IPS DF 19.7 (cell line): ENCODE data around the gene CYB5R3.
"Not testable (repeated sequence)": the region's sequence is repeated elsewhere in the genome, so short reads cannot be mapped to it uniquely, and the experiment has no call there.

ENCODE experiments used
- DNase-seq: peaks from one replicate; pipeline ENCODE4 v3.0.0-alpha.2; 2013; ENCODE audit warnings: low read depth, low spot score

CYB5R3 gene

GRCh38 chr22:42624551-42625106 is 24.6 kb downstream of the CYB5R3 start:
- DNase-seq: no peak

GRCh38 chr22:42623756-42624441 is 25.3 kb downstream of the CYB5R3 start:
- DNase-seq: no peak

- no peak for DNase-seq
Observed at GRCh38 chr22:42623301-42623751, 25.9 kb downstream of the CYB5R3 start.

GRCh38 chr22:42622061-42622710 is 27.0 kb downstream of the CYB5R3 start:
- DNase-seq: no peak

DNA sequence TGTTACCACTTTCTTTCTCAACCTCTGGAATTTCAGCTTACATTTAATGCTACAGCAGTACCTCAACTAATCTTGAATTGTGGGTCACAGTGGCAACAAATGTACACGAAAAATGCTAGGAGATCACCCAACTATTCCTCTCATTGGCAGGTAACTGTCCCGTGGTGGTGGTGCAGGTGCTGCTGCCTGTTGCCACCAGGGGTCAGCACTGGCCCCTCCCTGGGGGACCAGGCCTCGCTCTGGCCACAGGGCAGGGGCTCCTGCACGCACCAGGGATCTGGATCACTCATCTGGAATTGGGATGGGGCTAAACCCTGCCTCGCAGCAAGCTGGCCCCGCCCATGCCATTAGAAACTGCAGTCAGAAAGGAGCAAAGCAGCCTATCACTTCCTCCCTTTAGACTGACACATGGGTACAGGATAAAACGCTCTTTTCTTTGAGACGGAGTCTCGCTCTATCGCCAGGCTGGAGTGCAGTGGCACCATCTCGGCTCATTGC is 27.6 kb downstream of the CYB5R3 start:
- DNase-seq: peak; percentile 72

DNA sequence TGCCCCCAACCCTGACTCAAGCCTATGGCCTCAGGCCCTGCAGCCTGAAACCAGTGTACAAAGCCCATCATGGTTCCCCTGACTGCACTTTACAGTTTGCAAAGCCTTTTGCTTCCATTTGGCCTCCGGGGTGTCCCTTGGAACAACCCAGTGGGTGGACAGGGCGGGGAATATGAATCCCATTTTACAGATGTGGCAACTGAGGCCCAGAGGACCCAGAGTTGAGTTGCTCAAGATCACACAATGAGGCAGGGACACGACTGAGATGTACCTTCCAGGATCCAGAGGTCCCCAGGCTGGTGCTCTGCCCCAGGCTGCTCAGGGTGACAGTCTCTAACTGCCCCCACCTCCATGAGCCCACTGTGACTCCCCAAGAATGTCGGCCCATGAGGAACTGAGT is 29.1 kb downstream of the CYB5R3 start:
- DNase-seq: no peak

DNA sequence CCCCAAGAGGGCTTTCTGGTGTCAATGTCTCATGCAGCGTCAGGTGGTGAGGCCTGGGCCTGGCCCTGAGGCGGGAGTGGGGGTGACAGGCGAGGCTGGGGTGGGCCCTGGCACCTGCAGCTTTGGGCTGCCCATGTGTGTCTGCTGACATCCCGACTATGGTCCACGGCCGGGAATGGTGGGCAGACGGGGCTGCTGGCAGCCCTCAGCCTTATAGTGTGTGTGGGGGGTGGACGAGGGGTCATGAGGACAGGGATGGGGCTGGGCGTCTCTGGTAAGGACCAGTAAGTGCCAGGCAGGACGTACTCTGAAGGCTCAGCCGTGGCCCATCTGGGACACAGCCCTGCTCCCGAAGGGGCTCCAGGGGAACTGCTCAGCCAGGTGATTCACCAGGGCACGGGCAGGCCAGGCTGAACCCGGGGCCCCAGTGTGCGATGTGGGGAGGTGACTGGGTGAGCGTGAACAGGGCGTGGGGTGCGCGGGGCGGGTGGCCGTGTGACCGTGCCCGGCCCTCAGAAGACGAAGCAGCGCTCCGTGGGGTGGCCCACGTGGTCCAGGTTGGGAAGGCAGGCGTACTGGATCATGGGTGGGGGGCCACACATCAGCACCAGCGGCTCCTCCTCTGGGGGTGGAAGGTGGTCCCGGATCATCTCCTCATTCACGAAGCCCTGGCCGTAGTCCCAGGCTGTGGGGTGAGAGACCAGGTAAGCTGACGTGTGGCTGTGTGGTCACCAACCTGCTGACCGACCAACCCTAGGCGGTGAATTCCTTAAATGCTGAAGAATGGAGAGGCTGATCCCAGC is 29.7 kb downstream of the CYB5R3 start:
- DNase-seq: no peak

GRCh38 chr22:42617155-42617983 is 31.8 kb downstream of the CYB5R3 start:
- no peak for DNase-seq

GRCh38 chr22:42615860-42616175 is 33.4 kb downstream of the CYB5R3 start:
- DNase-seq: not testable (repeated sequence)

- DNase-seq: peak; percentile 98
Observed at GRCh38 chr22:42615092-42615859, 33.9 kb downstream of the CYB5R3 start.

GRCh38 chr22:42614312-42615091 is 34.7 kb downstream of the CYB5R3 start, which contains the start of gene POLDIP3:
TSS of gene POLDIP3 (minus strand) at chr22:42614883. CDS start at chr22:42614857, 26 bp downstream.
- peak; percentile 84 for DNase-seq

DNA sequence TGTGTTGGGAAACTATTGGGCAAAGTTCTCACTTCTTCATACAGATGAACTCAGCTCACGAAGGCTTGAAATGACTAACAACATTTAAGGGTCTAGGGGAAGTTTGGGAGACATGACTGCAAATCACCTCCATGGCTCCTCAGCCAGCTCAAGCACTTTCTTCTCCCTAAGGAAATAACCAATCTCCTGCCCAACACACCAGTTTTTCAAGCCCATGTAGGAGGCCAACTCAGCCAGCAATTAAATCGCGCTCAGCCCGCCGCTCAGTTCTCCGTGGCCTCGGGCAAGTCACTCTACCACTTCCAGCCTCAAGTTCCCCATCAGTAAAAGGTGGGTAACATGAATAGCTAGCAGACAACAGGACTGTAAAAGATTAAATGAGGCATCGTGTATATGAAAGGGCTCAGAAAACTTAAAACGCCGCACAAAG is 35.3 kb downstream of the CYB5R3 start:
- no peak for DNase-seq

DNA sequence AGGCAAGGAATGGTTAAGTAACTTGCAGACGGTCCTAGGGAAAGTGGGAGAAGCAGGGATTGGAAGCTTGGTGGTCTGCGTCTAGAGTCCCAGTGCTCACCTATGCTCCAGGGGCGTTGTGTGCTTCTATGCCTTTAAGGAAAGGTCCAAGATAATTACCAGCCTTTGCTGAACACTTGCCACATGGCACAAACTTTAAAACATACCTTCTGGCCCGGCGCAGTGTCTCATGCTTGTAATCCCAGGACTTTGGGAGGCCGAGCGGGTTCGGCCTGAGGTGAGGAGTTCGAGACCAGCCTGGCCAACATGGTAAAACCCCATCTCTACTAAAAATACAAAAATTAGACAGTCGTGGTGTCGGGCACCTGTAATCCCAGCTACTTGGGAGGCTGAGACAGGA is 36.9 kb downstream of the CYB5R3 start:
- DNase-seq: no peak

GRCh38 chr22:42611051-42611450 is 38.1 kb downstream of the CYB5R3 start:
- DNase-seq: no peak

GRCh38 chr22:42610186-42610585 is 39.0 kb downstream of the CYB5R3 start:
- no peak for DNase-seq

GRCh38 chr22:42608823-42609361 is 40.3 kb downstream of the CYB5R3 start:
- no peak for DNase-seq

- no peak for DNase-seq
Observed at GRCh38 chr22:42608136-42608822, 40.9 kb downstream of the CYB5R3 start.

GRCh38 chr22:42607641-42608040 is 41.6 kb downstream of the CYB5R3 start:
- not testable (repeated sequence) for DNase-seq

DNA sequence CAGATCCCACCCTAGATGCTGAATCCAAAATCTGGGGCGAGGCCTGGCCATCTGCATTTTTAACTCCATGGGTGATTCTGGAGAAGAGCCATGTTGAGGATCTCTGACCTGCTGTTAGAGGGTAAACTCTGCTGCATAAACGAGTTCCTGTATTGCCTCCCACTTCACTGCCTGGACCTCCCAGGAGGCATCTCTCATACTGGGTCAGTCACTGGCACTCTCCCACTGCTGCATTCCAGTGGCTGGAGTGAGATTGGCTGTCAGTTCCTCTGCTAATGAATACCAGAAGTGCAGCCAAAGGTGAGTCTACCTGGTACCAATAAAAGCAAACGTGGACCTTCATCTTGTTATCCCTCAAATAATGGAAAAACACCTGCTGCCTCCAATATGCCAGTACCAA is 44.8 kb downstream of the CYB5R3 start:
- no peak for DNase-seq
